OCI-LY7 (cell line): ENCODE results near the gene BSG. TPM values are rescaled to one million over a fixed set of nuclear protein-coding genes. Genes with fewer than 3 reads are reported as not detected.

Source experiments
- BruUV-seq: library from RNA; stranded (reverse); fragments of 400-500 nt; replicated peaks from 2 replicates; lab custom pipeline; 2021; lab: Mats Ljungman, UMichigan
- CTCF ChIA-PET: fragments of 300-600 bp; sonication (Branson Sonifier 250); formaldehyde crosslinking; loops from one replicate; lab custom pipeline; 2022; ENCODE audit warnings: antibody characterized with exemption; ENCODE audit not compliant: unreplicated experiment; lab: Charles Lee
- POLR2A ChIA-PET: fragments of 300-600 bp; sonication (Branson Sonifier 250); formaldehyde crosslinking; loops from one replicate; lab custom pipeline; 2022; ENCODE audit warnings: antibody characterized with exemption; lab: Charles Lee
- DNase-seq: peaks from one replicate; pipeline ENCODE4 v3.0.0-alpha.2; 2015; ENCODE audit warnings: low spot score
- H2AFZ ChIP-seq: fragments of 200-600 bp; sonication (generic), shearing (Covaris generic); 2 replicates; pipeline ENCODE4 v1.6.1; 2014; ENCODE audit warnings: mild to moderate bottlenecking, antibody characterized with exemption, low read length, moderate library complexity
- H3K27ac ChIP-seq: fragments of 200-600 bp; sonication (generic); 2 replicates; pipeline ENCODE4 v1.5.1; 2014; ENCODE audit warnings: mixed run types, low read depth, mild to moderate bottlenecking, moderate library complexity, low read length, inconsistent platforms; ENCODE audit not compliant: poor library complexity, severe bottlenecking
- H3K36me3 ChIP-seq: fragments of 200-600 bp; sonication (generic); 2 replicates; pipeline ENCODE4 v1.6.1; 2014; ENCODE audit warnings: mild to moderate bottlenecking, antibody characterized with exemption, low read length, moderate library complexity, mixed read lengths; ENCODE audit not compliant: insufficient read depth
- H3K4me1 ChIP-seq: fragments of 200-600 bp; sonication (generic); 2 replicates; pipeline ENCODE4 v1.5.1; 2014; ENCODE audit warnings: mild to moderate bottlenecking, low read length; ENCODE audit not compliant: insufficient read depth, poor library complexity, severe bottlenecking
- H3K4me2 ChIP-seq: fragments of 200-600 bp; sonication (generic); 2 replicates; pipeline ENCODE4 v1.6.1; 2014; ENCODE audit warnings: mild to moderate bottlenecking, low read length
- H3K4me3 ChIP-seq: fragments of 200-600 bp; sonication (generic); 2 replicates; pipeline ENCODE4 v1.5.1; 2014; ENCODE audit warnings: mild to moderate bottlenecking, low read depth, low read length; ENCODE audit not compliant: poor library complexity, severe bottlenecking
- H3K79me2 ChIP-seq: fragments of 200-600 bp; sonication (generic); 2 replicates; pipeline ENCODE4 v1.6.1; 2016; ENCODE audit warnings: low read depth, mild to moderate bottlenecking, low read length, moderate library complexity, mixed read lengths; ENCODE audit not compliant: insufficient read depth
- H3K9me2 ChIP-seq: fragments of 200-600 bp; sonication (generic); 2 replicates; pipeline ENCODE4 v1.6.1; 2016; ENCODE audit warnings: mild to moderate bottlenecking, low read length, mixed read lengths; ENCODE audit not compliant: insufficient read depth
- H3K9me3 ChIP-seq: fragments of 200-600 bp; sonication (generic); 2 replicates; pipeline ENCODE4 v1.6.1; 2014; ENCODE audit warnings: mild to moderate bottlenecking, mixed run types, low read length, mixed read lengths
- H4K20me1 ChIP-seq: fragments of 200-600 bp; sonication (generic); 2 replicates; pipeline ENCODE4 v1.6.1; 2014; ENCODE audit warnings: mild to moderate bottlenecking, antibody characterized with exemption, low read length, moderate library complexity, mixed read lengths; ENCODE audit not compliant: insufficient read depth
- EZH2phosphoT487 ChIP-seq: fragments of 200-600 bp; sonication (generic); IDR thresholded peaks from 2 replicates; pipeline ENCODE4 v1.6.1; 2018; ENCODE audit warnings: low read depth, borderline replicate concordance, mild to moderate bottlenecking, mixed run types, antibody characterized with exemption, low read length, moderate library complexity, mixed read lengths
- intact Hi-C: fragments of 100-400 bp; cut with micrococcal nuclease; formaldehyde crosslinking; loops from one replicate; pipeline ENCODE4 v1.10.0; 2022; ENCODE audit not compliant: unreplicated experiment
- total RNA-seq, 2 experiments: library from RNA; depleted of rRNA in 1 of 2; stranded (reverse); fragments of >200 nt in 1 of 2; shearing (Covaris generic) in 1 of 2; gene quantifications; 2 replicates each; pipeline ENCODE4 v1.2.3, GENCODE V29; 2014 to 2022
- TF ChIP-seq, protein P1 (sequence below): fragments of 200-600 bp; sonication (generic); conservative IDR thresholded peaks from 2 replicates; pipeline ENCODE4 v1.5.1; 2014; ENCODE audit warnings: mild to moderate bottlenecking, antibody characterized with exemption, low read length, moderate library complexity, mixed read lengths

BSG gene
- total RNA-seq, 2 experiments from 2014 or later: 180 to 197 TPM

- ChIA-PET POLR2A (no interaction called here), CTCF (no interaction called here)
- Histone ChIP-seq H3K4me3 (no peak overlapping the region), H3K9me2 (no peaks in the 10 kb centered on the region), H4K20me1 (no peaks in the 10 kb centered on the region), H3K4me1 (peaks cover 27% of the 10 kb centered on the region), H3K79me2 (no peaks in the 10 kb centered on the region), H3K36me3 (peaks cover 5% of the 10 kb centered on the region), H3K9me3 (no peaks in the 10 kb centered on the region), H3K27ac (no peak overlapping the region), H3K4me2 (no peak overlapping the region), H2AFZ (no peak overlapping the region)
- intact Hi-C loops: no loop called here
- DNase-seq: no peak
- BruUV-seq: no TSS peak
- TF ChIP-seq EZH2phosphoT487: no peak
Observed at GRCh38 chr19:607301-608154, 35.1 kb downstream of the BSG start.

DNA sequence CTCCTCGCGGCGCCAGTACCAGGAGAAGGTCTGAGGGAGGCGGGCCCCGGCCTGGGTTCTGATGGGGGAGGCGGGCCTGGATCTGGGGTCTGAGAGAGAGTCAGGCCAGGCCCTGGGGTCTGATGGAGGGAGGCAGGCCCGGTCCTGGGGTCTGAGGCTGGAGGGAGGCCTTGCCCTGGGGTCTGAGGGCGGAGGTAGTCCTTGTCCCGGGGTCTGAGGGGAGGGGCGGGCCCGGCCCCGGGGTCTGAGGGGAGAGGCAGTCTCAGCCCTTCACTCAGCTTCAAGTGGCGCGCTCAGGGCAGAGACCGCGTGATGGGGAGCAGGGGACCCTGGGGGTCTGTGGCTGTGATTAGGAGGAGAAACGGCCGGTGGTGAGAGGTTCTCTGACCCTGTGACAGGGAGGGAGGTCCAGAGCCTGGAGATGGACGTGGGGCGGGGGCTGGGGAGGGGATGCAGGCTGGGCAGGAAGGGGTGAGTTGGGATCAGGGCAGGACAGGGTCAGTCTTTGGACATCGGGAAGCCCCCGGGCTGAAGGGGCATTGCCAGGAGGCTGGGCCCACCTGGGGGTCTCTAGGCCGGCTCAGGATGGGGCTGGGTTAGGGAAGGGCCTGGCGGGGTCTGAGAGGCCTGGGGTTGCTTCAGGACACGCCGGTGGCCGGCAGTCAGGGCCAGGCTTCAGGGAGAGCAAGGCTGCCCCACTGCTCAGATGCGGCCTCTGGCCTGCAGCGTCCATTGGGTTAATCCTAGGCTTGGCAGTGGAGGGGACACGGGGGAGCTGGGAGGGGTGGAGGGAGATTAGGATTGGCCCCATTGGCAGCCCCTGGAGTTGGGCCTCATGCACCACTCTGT is 36.0 kb downstream of the BSG start:
- intact Hi-C loops: no loop called here
- TF ChIP-seq, protein P1, sequence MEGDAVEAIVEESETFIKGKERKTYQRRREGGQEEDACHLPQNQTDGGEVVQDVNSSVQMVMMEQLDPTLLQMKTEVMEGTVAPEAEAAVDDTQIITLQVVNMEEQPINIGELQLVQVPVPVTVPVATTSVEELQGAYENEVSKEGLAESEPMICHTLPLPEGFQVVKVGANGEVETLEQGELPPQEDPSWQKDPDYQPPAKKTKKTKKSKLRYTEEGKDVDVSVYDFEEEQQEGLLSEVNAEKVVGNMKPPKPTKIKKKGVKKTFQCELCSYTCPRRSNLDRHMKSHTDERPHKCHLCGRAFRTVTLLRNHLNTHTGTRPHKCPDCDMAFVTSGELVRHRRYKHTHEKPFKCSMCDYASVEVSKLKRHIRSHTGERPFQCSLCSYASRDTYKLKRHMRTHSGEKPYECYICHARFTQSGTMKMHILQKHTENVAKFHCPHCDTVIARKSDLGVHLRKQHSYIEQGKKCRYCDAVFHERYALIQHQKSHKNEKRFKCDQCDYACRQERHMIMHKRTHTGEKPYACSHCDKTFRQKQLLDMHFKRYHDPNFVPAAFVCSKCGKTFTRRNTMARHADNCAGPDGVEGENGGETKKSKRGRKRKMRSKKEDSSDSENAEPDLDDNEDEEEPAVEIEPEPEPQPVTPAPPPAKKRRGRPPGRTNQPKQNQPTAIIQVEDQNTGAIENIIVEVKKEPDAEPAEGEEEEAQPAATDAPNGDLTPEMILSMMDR: no peak
- no peak overlapping the region for H3K4me3 ChIP-seq
- H3K36me3 ChIP-seq: peaks cover 13% of the 10 kb centered on the region
- H3K9me2 ChIP-seq: no peaks in the 10 kb centered on the region
- DNase-seq: no peak
- no TSS peak for BruUV-seq
- H3K27ac ChIP-seq: no peak overlapping the region
- ChIA-PET CTCF (no interaction called here), POLR2A (no interaction called here)
- no peaks in the 10 kb centered on the region for H3K9me3 ChIP-seq
- H3K79me2 ChIP-seq: no peaks in the 10 kb centered on the region
- no peak overlapping the region for H2AFZ ChIP-seq
- no peaks in the 10 kb centered on the region for H4K20me1 ChIP-seq
- no peak overlapping the region for H3K4me2 ChIP-seq
- peaks cover 27% of the 10 kb centered on the region for H3K4me1 ChIP-seq

- TF ChIP-seq, protein P1: no peak
- no peak for TF ChIP-seq EZH2phosphoT487
- CTCF ChIA-PET: no interaction called here
- H3K27ac ChIP-seq: no peak overlapping the region
- peaks cover 14% of the 10 kb centered on the region for H3K36me3 ChIP-seq
- no TSS peak for BruUV-seq
- no peaks in the 10 kb centered on the region for H3K9me3 ChIP-seq
- POLR2A ChIA-PET: no interaction called here
- DNase-seq: no peak
- H3K9me2 ChIP-seq: no peaks in the 10 kb centered on the region
- intact Hi-C loops: no loop called here
- H2AFZ ChIP-seq: no peak overlapping the region
- H4K20me1 ChIP-seq: no peaks in the 10 kb centered on the region
- no peak overlapping the region for H3K4me2 ChIP-seq
- H3K4me3 ChIP-seq: no peak overlapping the region
- peaks cover 27% of the 10 kb centered on the region for H3K4me1 ChIP-seq
- no peaks in the 10 kb centered on the region for H3K79me2 ChIP-seq
Observed at GRCh38 chr19:609004-609346, 36.6 kb downstream of the BSG start.
